Breast epithelium (tissue), 4 donors: Measurements from ENCODE around the gene SNX15. TPM values are rescaled to one million over a fixed set of nuclear protein-coding genes. Genes with fewer than 3 reads are reported as not detected.

Experiments used
- DNase-seq, 2 donors: peaks; one replicate each; pipeline ENCODE4 v3.0.0-alpha.2; 2019; ENCODE audit warnings: low spot score in 2 of 2
- H3K27ac ChIP-seq, 2 donors: fragments of 200-600 bp; sonication (generic) in 1 of 2; one replicate each; pipeline ENCODE4 v1.5.1; 2016 to 2019; ENCODE audit warnings: mild to moderate bottlenecking in 1 of 2
- H3K27me3 ChIP-seq, 2 donors: fragments of 200-600 bp; sonication (generic) in 1 of 2; one replicate each; pipeline versions ENCODE4 v1.5.1 to v1.6.0; 2017 to 2019; ENCODE audit warnings: control low read depth in 1 of 2, mild to moderate bottlenecking in 1 of 2
- H3K36me3 ChIP-seq: fragments of 200-600 bp; one replicate; pipeline ENCODE4 v1.5.1; 2019
- H3K4me1 ChIP-seq, 2 donors: fragments of 200-600 bp; sonication (generic); one replicate each; pipeline ENCODE4 v1.5.1; 2016 to 2019; ENCODE audit warnings: control low read depth in 1 of 2
- H3K4me3 ChIP-seq, 3 donors: fragments of 200-600 bp; sonication (generic); 1 replicate in 2 of 3; 2 replicates in 1 of 3; pipeline ENCODE4 v1.5.1; 2016 to 2019; ENCODE audit warnings: mild to moderate bottlenecking in 3 of 3, moderate library complexity in 2 of 3
- H3K9me3 ChIP-seq, 2 donors: fragments of 200-600 bp; sonication (generic) in 1 of 2; one replicate each; pipeline ENCODE4 v1.5.1; 2016 to 2019; ENCODE audit warnings: control low read depth in 1 of 2
- POLR2A ChIP-seq: fragments of 450-650 bp; IDR thresholded peaks from one replicate; pipeline ENCODE4 v1.6.1; 2016; ENCODE audit warnings: antibody characterized with exemption, mild to moderate bottlenecking, moderate library complexity
- POLR2AphosphoS5 ChIP-seq, 3 donors: sonication (generic); formaldehyde crosslinking; IDR thresholded peaks; one replicate each; pipeline ENCODE4 v1.6.1; 2017; ENCODE audit warnings: antibody characterized with exemption in 3 of 3
- intact Hi-C: fragments of 100-400 bp; cut with DNase I; formaldehyde crosslinking; loops from one replicate; pipeline ENCODE4 v1.15.1; 2023; ENCODE audit warnings: low total_unique reads
- total RNA-seq, 3 donors: library from RNA; depleted of rRNA; stranded (reverse); fragments of >200 nt; gene quantifications; one replicate each; pipeline ENCODE4 v1.1.0, GENCODE V29; 2016
- TF ChIP-seq, protein P1 (sequence below), 3 donors: fragments of 450-650 bp; IDR thresholded peaks; one replicate each; pipeline ENCODE4 v1.5.1; 2016 to 2017; ENCODE audit warnings: antibody characterized with exemption in 3 of 3, mild to moderate bottlenecking in 3 of 3, moderate library complexity in 3 of 3

Gene SNX15
- total RNA-seq, 3 donors from 2014 or later: 17.0 to 22.7 (median 17.1) TPM

DNA sequence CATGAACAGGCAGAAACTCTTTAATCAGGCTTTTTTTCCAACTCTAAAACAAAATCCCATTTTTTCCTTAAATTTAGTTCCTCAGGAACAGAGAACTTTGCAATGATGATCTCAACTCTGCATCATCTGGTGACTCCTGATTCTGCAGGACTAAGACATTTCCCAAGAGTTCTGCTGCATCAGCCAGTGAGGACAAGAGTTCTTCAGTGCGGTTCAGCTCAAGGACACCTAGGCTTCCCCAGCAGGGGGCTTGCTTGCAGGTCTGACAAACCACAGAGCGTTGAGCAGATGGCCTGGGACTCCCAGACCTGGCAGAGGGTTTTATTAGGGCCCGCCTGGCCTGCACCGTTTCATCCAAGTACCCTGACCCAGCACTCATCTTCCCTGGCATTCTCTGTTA lies 50.2 kb downstream of the SNX15 start:
- Histone ChIP-seq H3K4me3 (no peak overlapping the region), H3K4me1 (no peaks in the 10 kb centered on the region), H3K27me3 (no peaks in the 10 kb centered on the region), H3K36me3 (no peaks in the 10 kb centered on the region), H3K9me3 (no peaks in the 10 kb centered on the region), H3K27ac (no peak overlapping the region)
- no peak for DNase-seq
- intact Hi-C loops: no loop called here
- TF ChIP-seq POLR2A: no peak
- TF ChIP-seq, protein P1, sequence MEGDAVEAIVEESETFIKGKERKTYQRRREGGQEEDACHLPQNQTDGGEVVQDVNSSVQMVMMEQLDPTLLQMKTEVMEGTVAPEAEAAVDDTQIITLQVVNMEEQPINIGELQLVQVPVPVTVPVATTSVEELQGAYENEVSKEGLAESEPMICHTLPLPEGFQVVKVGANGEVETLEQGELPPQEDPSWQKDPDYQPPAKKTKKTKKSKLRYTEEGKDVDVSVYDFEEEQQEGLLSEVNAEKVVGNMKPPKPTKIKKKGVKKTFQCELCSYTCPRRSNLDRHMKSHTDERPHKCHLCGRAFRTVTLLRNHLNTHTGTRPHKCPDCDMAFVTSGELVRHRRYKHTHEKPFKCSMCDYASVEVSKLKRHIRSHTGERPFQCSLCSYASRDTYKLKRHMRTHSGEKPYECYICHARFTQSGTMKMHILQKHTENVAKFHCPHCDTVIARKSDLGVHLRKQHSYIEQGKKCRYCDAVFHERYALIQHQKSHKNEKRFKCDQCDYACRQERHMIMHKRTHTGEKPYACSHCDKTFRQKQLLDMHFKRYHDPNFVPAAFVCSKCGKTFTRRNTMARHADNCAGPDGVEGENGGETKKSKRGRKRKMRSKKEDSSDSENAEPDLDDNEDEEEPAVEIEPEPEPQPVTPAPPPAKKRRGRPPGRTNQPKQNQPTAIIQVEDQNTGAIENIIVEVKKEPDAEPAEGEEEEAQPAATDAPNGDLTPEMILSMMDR (IDR thresholded peaks at IDR 0.05): no peak
- TF ChIP-seq POLR2AphosphoS5 (IDR thresholded peaks at IDR 0.05): no peak

DNA sequence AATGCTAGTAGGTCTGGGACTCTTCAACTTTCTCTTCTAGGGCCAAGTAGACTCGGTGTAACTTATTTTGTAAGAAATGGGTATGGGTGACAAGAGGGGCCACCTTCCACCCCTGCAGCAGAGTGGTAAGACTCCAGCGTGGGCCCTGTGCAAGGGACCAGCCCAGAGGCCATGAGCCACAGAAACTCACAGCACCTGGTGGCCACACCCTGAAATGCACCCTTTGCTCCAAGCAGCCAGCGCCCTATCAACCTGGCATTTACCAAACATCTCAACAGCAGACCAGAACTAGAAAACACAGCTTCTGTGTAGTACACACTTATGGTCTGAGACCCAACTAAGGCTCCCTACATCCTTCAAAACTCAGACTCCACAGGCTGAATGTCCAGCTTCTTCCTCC lies 50.9 kb downstream of the SNX15 start:
- Histone ChIP-seq H3K4me1 (no peaks in the 10 kb centered on the region), H3K27me3 (no peaks in the 10 kb centered on the region), H3K36me3 (no peaks in the 10 kb centered on the region), H3K9me3 (no peaks in the 10 kb centered on the region), H3K4me3 (no peak overlapping the region), H3K27ac (no peak overlapping the region)
- DNase-seq: no peak
- TF ChIP-seq, protein P1 (IDR thresholded peaks at IDR 0.05): peak; percentile 46 to 62 (median 53)
- no peak for TF ChIP-seq POLR2A
- intact Hi-C loops: no loop called here

DNA sequence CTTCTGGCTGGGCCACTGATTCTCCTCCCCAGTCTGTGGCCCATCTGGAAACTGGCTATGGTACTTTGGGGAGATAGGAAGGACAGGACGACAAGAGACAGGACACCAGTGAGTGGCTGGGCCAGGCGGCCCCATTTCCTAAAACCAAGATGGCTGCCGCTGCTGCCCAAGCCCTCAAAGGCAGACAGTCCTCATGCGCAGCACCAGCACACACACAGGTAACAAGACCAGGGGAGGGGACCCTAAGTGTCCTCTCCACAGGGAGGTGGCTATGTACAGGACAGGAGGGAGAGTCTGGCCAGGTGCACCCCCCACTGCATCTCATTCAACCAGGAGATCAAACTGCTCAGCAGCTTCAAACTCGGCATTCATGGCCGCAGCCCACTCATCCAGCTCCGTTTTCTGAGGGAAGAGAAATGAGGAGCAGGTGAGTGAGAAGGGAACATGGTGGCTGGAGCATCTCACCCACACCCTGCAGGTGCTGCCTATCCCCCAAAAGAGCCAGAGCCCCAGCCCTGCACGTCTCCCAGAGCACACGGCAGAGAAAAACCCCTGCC lies 51.6 kb downstream of the SNX15 start:
- Histone ChIP-seq H3K4me1 (no peaks in the 10 kb centered on the region), H3K9me3 (no peaks in the 10 kb centered on the region), H3K36me3 (no peaks in the 10 kb centered on the region), H3K27ac (no peak overlapping the region), H3K4me3 (no peak overlapping the region), H3K27me3 (no peaks in the 10 kb centered on the region)
- DNase-seq: no peak
- TF ChIP-seq POLR2A (no peak), POLR2AphosphoS5 (IDR thresholded peaks at IDR 0.05) (no peak)
- TF ChIP-seq, protein P1 (IDR thresholded peaks at IDR 0.05): no peak
- intact Hi-C loops: no loop called here

- H3K27me3 ChIP-seq: no peaks in the 10 kb centered on the region
- DNase-seq: no peak
- peak overlapping the region; percentile 75 to 85 (median 82) for H3K4me3 ChIP-seq
- H3K4me1 ChIP-seq: no peaks in the 10 kb centered on the region
- H3K27ac ChIP-seq: peak overlapping the region; percentile 97 to 98
- peaks cover 7% of the 10 kb centered on the region for H3K36me3 ChIP-seq
- H3K9me3 ChIP-seq: no peaks in the 10 kb centered on the region
- TF ChIP-seq POLR2AphosphoS5 (IDR thresholded peaks at IDR 0.05): no peak
- TF ChIP-seq, protein P1 (IDR thresholded peaks at IDR 0.05): no peak
- no peak for TF ChIP-seq POLR2A
- intact Hi-C loops: no loop called here
Observed at GRCh38 chr11:65083134-65083833, 56.0 kb downstream of the SNX15 start.

DNA sequence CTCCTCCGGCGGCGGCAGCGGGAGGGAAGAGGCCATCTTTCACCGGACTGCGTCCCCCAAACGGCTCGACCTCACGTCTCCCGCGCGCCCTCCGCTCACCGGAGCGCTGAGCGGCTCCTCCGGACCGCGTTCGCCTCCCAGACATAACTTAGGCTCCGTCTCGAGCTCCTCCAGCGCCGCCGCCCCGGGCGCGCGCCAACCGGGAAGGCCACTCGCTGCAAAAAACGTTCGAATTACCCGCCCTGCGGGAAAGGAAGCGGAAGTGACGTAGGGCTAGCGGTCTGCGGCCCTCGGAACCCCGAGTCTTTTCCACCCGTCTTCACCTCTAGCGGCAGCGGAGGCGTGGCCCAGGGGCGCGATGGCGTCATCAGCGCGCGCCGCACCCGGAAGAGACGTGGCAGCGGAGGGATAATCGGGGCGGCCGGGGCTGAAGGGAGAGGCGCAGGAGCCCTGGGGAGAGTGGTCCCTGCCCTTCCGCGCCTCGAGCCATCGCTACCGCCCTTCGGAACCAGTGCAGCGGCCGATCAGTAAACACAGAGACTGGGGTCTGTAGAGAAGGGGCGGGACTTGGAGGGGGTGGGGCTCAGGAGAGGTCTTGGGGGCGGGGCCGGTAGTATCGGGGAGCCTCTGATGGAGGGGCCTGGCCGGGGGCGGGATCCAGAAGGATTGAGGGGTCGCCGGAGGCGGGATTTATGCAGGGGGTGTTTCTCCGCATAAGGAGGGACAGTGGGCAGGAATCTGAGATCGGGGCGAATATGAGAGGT lies 56.8 kb downstream of the SNX15 start, which contains the start of the genes CDCA5 and ZFPL1:
Gene CDCA5, minus strand, starts transcription at position 207 of the 764 bp plus-strand sequence. Its CDS starts 62 bp downstream, at position 145.
Gene ZFPL1, plus strand, starts transcription at position 389 of the 764 bp plus-strand sequence. CDS start 477 bp downstream, outside the sequence.
- TF ChIP-seq POLR2AphosphoS5 (IDR thresholded peaks at IDR 0.05) (peak; percentile 98 to 99 (median 98)), POLR2A (peak; percentile 66)
- TF ChIP-seq, protein P1 (IDR thresholded peaks at IDR 0.05): peak in 1 of 3 donors; percentile 10
- no peaks in the 10 kb centered on the region for H3K27me3 ChIP-seq
- H3K4me3 ChIP-seq: peak within 1 kb of the TSS; percentile 75 to 85 (median 82)
- H3K9me3 ChIP-seq: no peaks in the 10 kb centered on the region
- H3K4me1 ChIP-seq: no peaks in the 10 kb centered on the region
- peak; percentile 95 to 96 for DNase-seq
- H3K36me3 ChIP-seq: peaks cover 7% of the 10 kb centered on the region
- intact Hi-C loops: no loop called here
- H3K27ac ChIP-seq: peak within 1 kb of the TSS; percentile 97 to 98
